ENCODE data around the gene PVALB.
"Not testable (repeated sequence)": the region's sequence is repeated elsewhere in the genome, so short reads cannot be mapped to it uniquely, and the experiment has no call there.

The PVALB gene

DNA sequence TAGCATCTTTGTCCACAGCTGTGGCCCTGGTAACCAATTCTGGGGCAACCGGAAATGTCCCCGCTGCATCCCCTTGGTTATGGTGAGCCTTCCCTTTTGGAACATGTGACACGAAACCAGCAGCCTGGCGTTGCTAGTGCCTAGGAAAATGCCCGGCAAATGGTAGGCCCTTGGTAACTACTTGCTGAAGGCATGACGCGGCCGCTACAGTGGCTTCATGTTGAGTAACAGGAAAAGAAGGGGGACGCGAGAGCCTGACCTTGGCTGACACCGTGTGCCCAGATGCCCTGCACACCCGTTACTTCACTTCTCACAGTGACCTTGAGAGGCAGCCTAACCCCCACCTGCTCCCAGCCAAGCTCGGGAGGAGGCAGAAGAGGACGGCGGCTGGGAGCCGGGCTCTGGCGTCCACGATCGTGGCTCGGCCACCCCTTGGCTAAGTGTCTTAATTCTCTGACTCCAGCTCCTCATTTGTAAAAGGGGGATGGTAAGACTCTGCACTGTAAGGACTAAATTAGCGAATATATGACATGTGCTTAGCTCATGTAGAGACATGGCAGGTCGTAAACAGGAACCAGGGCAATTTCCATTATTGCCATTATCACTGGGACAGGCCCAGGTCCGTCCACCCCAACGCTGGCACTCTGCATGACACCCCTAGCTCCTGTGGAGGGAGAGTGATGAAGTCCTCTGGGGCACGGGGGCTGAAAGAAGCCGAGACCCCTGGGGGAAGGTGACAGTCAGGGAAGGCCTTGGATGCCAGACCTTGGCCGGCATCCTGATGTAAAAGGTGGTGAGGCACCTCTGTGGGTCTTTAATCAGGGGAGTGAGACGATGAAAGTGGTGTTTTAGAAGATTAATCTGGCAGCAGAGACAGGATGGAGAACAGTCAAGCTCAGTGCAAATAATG lies 59.8 kb downstream of the PVALB start:
- DNase-seq (ENCODE audit: low read depth in 2 of 2): no peak

DNA sequence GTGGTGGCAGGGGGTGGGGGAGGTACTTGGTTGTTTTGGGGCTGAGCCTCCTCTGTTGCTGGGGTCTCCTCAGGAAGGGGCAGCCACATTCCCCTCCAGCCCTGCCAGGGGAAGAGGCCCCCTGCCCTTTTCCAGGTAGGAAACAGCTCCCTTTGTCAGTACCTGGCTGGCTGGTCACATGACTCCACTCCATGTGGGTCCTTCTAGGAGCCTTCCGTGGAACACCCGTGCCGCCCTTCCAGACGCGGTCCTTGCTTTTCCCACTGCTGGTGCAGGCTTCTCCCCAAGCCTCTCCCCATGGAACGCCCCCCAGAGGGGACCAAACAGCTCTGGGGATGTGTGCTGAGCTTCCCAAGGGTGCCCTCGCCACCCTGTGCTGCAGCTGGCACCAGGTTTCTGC lies 60.8 kb downstream of the PVALB start:
- DNase-seq (ENCODE audit: low read depth in 2 of 2): no peak

DNA sequence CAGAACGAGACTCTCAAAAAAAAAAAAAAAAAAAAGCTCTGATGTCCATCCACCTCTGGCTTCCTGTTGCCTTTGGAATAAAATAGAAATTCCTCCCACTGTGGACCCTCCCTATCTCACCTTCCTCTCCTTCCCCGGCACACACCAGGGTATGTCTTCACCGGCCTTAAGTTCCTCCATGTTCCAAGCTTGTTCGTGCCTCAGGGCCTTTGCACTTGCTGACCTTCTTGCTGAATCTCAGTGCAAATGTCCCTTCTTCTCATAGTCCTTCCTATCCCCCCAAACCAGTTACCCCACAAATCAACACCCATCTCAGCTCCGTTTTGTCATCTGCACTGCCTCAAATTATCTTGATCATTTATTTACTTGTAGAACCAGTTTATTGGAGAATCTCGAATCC lies 61.5 kb downstream of the PVALB start:
- DNase-seq (ENCODE audit: low read depth in 2 of 2): no peak

DNA sequence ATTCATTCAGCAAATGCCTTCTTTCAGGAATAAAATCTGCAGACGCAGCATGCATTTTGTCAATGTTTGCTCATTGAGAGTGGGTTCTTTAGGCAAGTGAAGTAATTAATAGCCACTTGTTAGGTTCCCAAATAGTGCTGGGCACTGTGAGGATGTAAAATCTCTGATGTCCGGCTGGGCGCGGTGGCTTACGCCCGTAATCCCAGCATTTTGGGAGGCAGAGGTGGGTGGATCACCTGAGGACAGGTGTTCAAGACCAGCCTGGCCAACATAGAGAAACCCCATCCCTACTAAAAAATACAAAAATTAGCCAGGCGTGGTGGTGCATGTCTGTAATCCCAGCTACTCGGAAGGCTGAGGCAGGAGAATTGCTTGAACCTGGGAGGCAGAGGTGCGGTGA lies 62.0 kb downstream of the PVALB start:
- not testable (repeated sequence) for DNase-seq (ENCODE audit: low read depth in 2 of 2)

DNA sequence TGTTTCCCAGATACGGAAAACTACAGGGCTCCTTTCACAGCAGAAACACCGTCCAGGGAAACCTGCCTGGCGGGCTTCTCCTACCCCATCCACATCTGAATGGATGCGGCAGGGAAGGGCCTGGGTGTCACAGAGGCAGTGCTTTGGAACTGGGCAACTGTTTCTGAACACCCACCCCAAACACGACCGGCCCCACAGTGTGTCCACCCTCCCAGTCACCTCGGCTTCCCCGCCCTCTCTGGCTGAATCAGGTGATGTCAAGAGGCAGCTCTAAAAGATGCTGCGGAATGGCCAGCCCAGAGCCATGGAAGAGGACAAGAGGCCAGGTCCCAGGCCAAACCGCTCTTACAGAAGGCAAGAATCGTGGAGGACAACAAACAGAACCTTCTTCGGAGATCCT lies 62.9 kb downstream of the PVALB start:
- DNase-seq (ENCODE audit: low read depth in 2 of 2): no peak

DNA sequence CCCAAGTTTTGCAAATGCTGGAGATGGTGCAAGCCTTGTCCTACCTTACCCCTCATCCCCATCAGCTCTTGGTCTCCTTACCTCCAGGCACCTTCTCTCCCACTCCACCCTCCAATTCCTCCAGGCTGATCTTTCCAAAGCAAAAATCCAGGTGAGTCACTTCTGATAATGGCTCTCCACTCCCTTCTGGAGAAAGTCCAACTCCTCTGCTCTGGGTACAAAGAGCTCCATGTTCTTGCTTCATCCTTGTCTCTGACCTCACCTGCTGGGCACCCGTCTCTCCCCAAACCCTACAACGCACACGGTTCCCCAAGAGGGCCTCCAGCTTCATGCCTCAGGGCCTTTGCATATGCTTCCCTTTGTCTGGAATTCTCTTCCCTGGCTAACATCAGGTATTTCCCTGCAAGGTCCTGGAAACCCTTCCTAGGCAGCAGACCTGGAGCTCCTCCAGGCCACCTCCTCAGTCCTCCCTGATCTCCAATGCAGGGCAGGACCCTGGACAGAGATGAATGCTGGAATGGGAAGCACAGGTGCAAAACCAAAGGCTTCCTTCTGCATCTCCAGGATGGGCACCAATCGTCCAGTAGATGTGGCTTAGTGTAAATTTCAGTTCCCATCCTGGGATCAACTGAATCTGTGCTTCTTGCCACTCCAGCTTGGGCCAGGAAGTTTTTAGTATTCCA lies 63.6 kb downstream of the PVALB start:
- no peak for DNase-seq (ENCODE audit: low read depth in 2 of 2)

Data from fibroblast of skin of left biceps (primary cell).